Stimulated activated CD4-positive, alpha-beta T cell treated with anti-CD3 and anti-CD28 coated beads, Interleukin-1b, Interleukin-23, amount 100 ng/mL, for 24 hours (primary cell): ENCODE data around the gene ZIC2.
"Not testable (repeated sequence)": the region's sequence is repeated elsewhere in the genome, so short reads cannot be mapped to it uniquely, and the experiment has no call there.

Experiments
- DNase-seq, 4 experiments: peaks; one replicate each; pipeline ENCODE4 v3.0.0-alpha.2; 2020; ENCODE audit warnings: low read depth in 4 of 4, low spot score in 1 of 4

ZIC2 gene

DNA sequence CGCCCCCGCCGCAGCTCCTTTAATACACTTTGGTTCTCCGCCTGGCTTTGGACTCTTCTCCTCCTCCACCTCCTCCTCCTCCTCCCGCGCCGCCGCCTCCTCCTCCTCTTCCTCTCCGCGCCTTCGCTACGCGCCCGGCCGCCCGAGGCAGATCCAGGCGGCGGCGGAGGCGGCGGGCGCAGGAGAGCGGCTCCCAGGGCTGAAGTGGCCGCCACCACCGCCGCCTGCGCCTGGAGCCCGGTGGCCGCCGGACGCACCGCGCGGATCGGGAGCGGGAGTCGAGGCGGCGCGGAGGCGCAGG is at the start of gene ZIC2:
Gene ZIC2, plus strand, starts transcription at position 50 of the 301 bp plus-strand sequence. CDS start 281 bp downstream, outside the sequence.
- no peak for DNase-seq

DNA sequence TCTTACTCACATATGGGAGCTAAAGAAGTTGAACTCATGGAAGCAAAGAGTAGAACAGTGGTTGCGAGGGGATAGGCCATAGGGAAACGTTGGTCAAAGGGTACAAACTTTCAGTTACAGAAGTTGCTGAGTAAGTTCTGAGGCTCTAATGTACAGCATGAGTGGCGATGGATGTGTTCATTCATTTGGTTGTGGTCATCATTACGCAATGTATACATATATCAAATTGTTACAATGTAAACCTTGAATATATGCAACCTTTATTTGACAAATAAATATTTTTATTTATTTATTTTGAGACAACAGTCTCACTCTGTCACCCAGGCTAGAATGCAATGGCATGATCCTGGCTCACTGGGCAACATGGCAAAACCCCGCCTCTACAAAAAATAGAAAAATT is 48.7 kb upstream of the ZIC2 start:
- no peak for DNase-seq

DNA sequence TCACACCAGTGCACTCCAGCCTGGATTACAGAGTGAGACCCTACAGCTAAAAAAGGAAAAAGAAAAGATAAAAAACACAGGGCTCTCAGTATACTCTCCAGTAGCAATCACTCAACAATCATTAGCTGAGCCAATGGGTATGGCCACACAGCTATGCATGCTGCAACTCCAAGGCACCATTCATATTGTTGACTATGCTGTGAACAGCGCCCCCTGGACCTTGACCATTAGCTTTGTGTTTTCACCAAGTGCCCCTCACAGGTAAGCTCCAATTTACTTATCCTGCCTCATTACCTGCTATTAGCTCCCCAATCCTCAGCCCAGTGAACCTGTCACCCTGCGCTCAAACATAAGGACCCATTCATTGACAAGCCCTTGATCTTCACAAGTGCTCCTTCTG is 45.8 kb upstream of the ZIC2 start:
- no peak for DNase-seq

DNA sequence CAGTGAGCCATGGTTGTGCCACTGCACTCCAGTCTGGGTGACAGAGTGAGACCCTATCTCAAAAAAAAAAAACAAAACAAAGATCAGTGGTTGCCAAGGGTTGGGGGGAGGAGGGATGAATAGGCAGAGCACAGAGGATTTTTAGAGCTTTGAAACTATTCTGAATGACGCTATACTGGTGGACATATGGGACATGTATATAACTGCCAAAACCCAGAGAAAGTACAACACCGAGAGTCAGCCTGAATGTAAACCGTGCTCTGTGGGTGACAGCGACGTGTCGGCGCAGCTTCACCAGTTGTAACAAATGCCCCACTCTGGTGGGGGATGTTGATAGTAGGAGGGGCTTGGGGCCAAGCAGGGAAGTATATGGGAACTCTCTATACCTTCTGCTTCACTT is 42.9 kb upstream of the ZIC2 start:
- DNase-seq: no peak

DNA sequence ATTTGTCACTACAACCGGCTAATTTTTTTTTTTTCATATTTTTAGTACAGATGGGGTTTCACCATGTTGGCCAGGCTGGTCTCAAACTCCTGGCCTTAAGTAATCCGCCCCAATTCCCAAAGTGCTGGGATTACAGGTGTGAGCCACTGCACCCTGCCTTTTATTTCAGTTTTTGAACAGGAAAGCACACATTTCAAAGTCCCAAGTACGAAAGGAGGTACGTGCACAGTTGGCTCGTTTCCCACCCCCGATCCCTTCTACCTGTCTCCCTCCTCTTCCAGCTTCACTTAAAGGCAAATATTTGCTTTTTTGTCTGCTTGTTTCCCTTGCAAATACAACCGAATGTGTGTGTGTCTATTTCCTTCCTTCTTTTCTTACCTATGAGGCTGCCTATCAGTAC is 40.5 kb upstream of the ZIC2 start:
- DNase-seq: no peak

DNA sequence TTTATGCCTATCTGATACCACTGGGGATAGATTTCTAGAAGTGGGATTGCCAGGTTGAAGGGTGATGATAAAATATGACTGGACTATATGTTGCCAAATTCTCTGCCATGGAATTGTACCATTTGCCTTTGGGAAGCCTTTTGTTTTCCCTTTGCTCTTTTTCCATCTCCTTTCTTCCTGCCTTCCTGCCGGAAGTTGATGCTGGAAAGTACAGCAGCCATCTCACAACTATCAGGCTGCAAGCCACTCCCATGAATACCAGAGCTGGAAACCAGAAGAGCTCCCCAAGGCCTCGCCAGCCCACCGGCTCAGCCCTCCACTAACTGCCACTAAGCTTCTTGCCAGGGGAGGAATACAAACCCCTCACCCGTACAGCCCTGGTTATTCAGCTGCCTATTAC is 39.7 kb upstream of the ZIC2 start:
- DNase-seq: no peak

DNA sequence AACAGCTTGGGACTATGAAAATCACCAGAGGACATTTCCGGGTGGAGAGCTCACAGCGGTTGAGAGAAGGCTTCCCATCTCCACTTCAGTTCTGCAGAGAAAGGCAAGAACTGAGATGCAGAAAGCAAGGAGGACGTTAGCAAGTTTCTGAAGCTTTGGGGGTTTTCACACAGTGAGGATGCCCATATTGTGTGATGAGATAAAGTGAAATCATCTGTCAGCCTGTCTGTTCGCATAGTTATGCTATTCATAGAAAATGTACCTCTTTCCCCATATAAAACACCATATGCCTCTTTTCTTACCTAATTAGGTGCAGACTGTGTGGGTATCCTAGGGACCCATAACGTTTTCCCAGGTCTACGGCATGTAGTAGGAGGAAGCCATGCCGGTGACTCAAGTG is 37.5 kb upstream of the ZIC2 start:
- no peak for DNase-seq

DNA sequence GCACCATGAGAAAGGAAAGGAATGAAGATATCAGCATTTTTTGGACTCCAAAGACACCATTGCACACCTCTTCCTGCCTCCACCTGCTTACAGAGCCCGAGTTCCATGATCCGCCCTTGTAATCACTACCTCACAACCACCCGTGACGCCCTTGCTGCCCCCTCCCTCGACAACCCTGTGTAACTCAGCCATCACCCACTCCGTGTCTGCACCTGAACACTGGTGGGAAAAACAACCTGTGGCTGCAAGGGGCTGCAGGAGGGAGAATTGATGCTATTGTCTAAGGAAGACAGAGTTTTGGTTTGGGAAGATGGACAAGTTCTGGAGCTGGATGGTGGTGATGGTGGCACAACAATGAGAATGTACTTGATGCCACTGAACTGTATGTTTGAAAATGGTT is 37.0 kb upstream of the ZIC2 start:
- DNase-seq: no peak

DNA sequence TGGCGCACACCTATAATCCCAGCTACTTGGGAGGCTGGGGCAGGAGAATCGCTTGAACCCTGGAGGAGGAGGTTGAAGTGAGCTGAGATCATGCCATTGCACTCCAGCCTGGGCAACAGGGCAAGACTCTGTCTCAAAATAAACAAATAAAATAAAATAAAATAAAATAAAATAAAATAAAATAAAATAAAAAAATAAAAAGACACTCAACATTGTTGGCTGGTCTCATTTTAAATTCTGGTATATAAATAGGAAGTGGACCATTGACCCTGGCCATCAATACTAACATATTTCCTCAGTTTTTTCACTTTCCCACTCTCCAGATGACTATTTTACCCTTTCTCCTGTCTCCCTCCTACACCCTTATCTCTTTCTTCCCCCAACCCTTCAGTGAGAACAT is 36.1 kb upstream of the ZIC2 start:
- not testable (repeated sequence) for DNase-seq

DNA sequence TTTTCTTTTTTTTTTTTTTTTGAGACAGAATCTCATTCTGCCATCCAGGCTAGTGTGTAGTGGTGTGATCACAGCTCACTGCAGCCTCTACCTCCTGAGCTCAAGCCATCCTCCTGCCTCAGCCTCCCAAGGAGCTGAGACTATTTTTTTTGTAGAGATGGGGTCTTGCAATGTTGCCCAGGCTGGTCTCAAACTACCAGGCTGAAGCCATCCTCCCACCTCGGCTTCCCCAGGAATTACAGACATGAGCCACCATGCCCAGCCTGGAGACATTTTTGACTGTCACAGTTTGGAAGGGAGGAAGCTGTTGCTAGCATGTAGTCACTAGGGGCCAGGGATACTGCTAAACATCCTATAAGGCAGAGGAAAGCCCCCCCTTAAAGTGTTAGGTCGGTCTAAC is 33.9 kb upstream of the ZIC2 start:
- no peak for DNase-seq

DNA sequence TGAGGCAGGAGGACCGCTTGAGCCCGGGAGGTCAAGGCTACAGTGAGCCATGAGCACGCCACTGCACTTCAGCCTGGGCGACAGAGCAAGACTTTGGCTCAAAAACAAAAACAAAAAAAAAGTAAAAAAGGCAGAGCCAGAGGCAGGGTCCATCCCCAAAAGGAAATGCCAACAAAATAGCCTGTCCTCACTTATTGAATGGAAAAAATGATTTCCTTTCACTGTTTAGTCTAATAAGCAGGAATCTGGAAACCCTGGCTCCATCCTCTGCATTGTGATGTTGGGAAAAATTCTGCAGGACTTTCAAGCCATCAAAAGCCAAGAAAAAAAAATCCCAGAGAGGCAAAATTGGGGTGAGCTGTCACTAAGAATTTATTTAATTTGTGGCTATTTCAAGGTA is 33.2 kb upstream of the ZIC2 start:
- no peak for DNase-seq

DNA sequence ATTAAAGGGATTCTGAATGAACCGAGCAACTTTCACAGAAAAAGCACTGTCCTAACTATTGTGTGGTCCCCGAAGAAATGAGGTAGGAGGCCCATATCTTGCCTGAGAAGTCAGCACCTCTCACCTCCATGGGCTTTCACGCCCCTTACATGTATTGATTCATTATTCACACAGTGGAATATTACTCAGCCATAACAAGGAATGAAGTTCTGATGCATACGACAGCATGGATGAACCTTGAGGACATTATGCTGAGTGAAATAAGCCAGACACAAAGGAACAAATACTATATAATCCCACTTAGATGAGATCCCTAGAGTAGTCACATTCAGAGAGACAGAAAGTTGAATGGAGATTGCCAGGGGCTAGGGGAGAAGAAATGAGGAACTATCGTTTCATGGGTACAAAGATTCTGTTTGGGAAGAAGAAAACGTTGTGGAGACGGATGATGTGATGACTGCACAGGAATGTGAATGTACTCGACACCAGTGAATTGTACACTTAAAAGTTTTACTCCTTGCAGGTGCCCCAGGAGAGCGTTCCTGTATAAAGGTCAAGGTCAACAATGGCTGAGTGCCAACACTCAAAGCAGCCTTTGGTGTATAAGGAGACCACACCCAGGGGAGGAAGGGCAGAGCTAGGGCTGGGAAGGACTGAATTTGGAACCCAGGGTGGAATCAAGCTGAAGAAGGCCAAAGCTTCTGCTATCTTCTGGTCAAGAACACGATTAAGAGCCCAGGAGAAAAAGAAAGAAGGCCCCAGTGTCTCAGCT is 32.5 kb upstream of the ZIC2 start:
- DNase-seq: no peak

DNA sequence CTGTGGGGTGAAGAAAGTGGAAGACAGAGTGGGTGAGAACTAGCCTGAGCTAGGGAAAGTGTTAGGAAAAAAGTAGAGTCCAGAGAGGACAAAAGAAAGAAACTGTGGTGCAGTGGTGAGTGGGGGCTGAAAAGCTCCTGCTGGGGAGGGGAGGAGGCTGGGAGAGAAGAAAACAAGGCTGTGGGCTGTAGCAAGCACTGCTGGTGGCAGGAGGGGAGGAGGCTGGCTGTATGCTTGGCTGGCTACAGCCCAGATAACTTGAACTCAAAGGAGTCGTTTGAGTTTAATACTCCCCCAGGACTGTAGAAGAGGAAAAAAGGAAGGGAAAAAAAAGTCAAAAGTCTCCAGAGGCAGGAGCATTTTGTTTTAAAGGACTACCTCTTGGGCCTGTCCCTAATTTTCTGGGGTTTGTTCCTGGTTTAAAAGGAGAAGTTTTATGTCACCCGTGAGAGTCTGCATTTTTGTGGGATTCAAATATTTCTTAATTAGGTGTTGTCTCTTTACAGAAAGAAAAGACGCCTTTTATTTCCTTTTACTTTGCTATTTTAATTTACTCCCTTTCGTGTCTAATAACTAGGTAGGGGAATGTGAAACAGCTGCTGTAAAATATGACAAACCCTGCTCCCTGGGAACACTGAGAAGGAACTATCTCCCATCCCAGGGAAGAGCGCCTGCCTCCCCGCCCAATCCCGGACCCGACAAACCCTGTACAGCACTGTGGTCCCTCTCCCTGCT is 31.7 kb upstream of the ZIC2 start:
- no peak for DNase-seq

DNA sequence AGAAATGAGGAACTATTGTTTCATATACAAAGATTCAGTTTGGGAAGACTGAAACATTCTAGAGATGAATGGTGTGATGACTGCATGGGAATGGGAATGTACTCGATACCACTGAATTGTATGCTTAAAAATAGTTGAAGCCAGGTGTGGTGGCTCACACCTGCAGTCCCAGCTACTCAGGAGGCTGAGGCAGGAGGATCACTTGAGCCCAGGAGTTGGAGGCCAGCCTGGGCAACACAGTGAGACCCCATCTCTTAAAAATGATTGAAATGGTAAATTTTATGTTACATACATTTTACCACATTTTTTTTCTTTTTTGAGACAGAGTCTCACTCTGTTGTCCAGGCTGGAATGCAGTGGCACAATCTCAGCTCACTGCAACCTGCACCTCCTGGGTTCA is 29.9 kb upstream of the ZIC2 start:
- not testable (repeated sequence) for DNase-seq

DNA sequence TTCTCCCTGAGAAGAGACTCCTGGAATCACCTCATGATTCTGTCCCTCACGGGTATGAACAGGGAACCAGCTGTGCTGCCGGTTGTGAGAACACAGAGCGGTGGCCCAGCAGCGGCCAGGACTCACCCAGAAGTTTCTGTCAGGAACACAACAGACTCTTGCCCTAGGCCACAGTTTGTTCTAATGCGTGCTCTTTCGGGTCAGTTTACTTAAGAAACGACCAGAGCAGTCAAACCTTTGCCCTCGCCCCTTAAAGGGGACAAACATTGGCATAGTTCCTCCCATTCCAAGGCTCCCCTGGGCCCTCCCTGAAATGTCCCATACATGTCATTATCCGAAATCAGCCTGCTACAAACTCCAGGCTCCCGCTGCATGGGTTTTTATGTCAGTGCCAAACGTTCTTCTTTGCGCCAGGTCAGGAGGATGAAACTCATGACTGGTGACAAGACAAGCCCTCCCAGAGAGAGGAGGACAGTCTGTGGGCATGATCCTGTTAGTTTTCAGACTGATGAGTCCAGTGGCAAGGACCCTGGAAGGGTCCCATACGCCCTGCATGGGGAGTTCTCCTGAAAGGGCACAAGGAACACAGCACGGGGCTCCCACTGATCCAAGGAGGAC is 28.3 kb upstream of the ZIC2 start:
- no peak for DNase-seq

DNA sequence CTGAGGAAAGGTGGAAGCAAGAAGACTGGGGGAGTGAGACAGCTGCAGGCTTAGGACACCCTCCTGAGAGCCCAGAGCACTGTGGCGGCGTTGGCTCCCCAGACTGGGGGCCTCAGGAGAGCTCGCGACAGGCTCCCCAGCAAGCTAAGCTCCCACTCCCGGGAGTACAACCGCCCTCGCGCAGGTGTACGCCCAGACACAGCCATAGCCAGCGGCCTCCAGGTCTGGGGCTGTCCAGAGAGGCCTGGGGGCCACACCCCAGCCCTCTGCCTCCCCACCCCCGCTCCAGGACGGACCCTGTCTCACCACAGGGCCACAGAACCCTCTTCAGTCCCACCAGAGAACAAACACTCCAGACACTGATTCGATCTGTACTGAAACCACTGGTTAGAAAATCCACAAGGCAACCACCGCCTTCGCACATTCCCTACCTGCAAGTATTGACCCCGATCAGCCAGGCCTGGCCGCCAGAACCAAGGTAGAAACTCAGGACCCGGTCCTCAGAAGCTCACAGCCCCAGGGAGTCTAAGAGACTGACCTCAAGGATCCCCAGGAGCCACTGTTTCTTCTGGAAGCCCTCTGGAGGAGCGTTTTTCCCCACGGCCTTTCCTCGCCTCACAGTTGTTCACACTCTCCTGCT is 26.4 kb upstream of the ZIC2 start:
- no peak for DNase-seq

DNA sequence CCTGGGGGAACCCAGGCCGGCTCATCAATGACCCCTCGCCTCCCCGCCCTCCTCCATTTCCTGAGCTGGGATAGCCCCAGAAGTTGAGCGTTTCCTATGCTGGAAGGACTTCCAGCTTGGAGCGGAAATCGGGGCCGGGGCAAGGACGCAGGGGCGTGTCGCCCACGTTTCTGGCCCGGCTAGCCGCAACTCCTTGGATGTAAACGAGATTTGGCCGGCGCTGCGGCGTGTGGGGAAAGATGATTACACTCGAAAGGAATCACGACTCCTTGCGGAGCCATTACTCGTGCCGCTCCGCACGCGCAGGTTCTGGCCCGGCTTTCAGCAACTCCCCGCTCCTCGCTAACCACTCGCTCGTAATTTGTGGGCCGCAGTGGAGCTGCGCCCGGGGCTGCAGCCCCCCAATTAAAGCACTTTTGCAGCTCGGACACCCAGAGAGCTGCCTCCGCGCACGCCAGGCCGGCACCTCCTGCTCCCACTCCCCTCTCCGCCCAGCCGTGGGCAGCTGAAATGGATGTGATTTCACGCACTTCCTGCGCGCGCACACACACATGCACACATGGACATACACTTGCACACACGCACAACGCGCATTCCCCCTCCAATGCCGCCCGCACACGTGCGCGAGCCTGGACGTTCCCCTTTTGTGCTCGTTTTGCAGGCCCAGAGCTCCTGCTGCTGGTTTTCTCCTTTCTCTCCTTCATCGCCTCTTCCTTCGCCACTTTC is 25.7 kb upstream of the ZIC2 start:
- DNase-seq: no peak

DNA sequence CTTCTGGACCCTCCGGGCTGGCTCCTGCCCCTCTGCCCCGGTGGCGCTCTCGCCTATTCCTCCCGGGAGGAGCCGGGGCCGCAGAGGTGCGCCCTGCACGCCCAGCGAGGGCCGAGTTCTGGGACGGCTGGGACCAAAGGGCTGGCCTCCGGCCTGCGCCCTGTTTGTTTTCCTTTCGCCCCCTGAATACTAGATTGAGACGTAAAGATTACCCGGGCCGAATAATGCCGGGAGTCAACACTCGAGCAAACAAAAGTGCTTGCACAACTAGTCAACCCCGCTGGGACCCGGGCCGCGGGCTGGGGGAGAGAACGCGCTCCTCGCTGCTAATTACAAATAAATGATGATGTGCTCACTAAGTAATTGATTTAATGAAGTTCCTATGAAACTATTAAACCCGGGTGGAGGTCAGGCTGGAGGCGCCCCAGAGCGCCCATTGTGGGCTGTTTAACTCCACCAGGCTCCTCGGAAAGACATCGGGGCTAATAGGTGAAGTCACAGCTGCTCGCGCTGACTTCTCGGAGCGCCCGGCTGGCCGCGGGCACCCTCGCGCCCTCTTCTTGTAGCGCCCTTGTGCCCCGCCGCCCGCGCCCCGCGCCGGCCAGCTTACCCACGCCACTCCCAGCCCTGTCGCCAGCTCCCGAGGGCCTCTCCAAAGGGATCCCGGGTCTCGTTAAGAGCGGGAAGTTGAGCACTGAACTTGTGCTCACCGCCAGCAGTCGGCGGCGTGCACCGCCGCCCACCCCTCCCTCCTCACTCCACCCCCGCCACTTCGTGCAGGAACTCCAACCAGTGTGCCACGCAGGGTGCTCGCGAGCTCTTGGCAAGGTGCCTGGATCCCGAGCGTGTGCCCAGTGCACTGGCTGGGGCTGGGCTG is 24.9 kb upstream of the ZIC2 start:
- DNase-seq: no peak

DNA sequence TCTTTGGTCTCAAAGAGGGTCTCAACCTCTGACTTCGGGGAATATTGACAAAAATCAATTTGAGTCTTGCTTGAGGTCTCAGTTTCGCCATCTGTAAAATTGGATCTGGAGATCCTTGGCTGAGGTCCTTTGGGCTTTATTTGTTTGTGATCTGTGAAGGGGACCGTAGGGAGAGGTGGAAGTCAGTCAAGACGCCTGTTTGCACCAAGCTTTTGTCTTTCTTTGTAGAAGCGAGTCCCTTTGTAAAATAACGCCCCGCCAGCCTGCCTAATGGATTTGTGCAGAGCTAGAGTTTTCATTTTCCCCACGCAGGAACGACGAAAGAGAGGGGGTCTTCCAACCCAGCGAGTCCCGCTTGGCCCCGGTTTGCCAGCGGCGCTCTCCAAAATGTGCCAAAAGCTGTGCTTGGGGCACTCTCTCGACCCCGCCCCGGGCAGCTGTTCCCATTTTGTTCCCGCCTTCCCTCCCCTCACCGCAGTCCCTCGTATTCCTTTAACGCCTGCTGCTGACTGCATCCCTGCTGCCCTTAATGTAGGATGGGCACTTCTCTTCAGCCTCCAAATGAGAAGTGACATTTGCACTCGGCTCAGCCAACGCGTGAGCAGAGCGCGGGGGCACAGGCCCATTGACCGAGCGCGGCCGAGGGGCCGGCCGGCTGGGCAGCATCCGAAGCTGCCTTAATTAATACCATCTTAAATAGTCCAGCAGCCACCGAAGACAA is 23.0 kb upstream of the ZIC2 start:
- no peak for DNase-seq

DNA sequence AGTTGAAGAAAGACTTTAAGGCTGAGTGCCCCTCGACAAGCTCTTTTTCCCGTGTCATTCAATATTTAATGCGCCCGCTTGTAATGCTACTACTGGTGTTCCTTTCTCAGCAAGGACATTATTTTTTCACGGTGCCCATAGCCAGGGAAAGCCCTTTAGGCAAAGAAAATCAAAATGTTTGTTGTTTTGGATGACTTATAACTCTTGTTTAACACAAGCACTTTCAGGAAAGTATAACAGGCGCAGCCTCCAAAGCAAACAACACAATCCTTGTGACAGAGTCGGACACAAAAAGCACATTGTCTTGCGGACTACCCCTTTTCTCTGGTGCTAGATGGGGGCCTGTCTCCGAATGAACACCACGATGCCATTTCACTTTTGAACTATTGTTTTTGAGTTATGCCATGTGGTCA is 22.5 kb upstream of the ZIC2 start:
- no peak for DNase-seq
